ENCODE results near the gene ENOX1. TPM values are rescaled to one million over a fixed set of nuclear protein-coding genes. Genes with fewer than 3 reads are reported as not detected.

Gene ENOX1
- total and polyA plus RNA-seq, 2 donors (not counting 3 experiments of a cell fraction or from before 2014, with no cell fraction given), result 0.17 to 0.97 TPM

- H3K36me3 ChIP-seq (ENCODE audit: control insufficient read depth in 2 of 2, extremely low read depth in 1 of 2, insufficient read depth in 2 of 2, low read length in 2 of 2), result no peaks in the 10 kb centered on the region
- no peaks in the 10 kb centered on the region for H4K20me1 ChIP-seq (replicated peaks; ENCODE audit: control insufficient read depth, extremely low read depth, insufficient read depth, low read length)
- CTCF ChIA-PET, result interaction anchor here (0.7 to 1.1 kb wide), 2 partner anchors 9 to 12 kb away, joined by 3 read pairs; no protein-coding TSS in a partner anchor
- no peaks in the 10 kb centered on the region for H3K4me1 ChIP-seq (ENCODE audit: control insufficient read depth, extremely low read depth, insufficient read depth, low read length)
- FAIRE-seq, result no peak
- H3K4me3 ChIP-seq (replicated peaks in 1 of 3; ENCODE audit: insufficient read depth in 1 of 3, low read depth in 1 of 3, low read length in 3 of 3), result no peak overlapping the region
- no peak overlapping the region for H3K27ac ChIP-seq (ENCODE audit: insufficient read depth, low read depth, low read length)
- BruUV-seq (replicated peaks), result no TSS peak
- TF ChIP-seq JUN (IDR thresholded peaks at IDR 0.05; ENCODE audit: borderline replicate concordance, insufficient read depth, insufficient read length, low read depth), result no peak
- TF ChIP-seq EZH2 (IDR thresholded peaks at IDR 0.05; ENCODE audit: borderline replicate concordance, low read depth, low read length, severe bottlenecking), result no peak
- TF ChIP-seq MYC (IDR thresholded peaks at IDR 0.05; ENCODE audit: low read depth, low read length), result no peak
- TF ChIP-seq POLR2A (IDR thresholded peaks at IDR 0.05; ENCODE audit: low read depth, low read length), result no peak
- TF ChIP-seq FOS (IDR thresholded peaks at IDR 0.05; ENCODE audit: borderline replicate concordance, insufficient read depth, low read length), result no peak
- dilution Hi-C loops (cut with MboI; ENCODE audit: extremely low pct_ligation_motif_present, low sequenced_read_pairs) (no loop called here), intact Hi-C loops (cut with micrococcal nuclease) (no loop called here)
- no peak overlapping the region for H2AFZ ChIP-seq (ENCODE audit: low read depth, low read length)
- H3K9me1 ChIP-seq (replicated peaks; ENCODE audit: control insufficient read depth, extremely low read depth, insufficient read depth, low read length), result no peaks in the 10 kb centered on the region
- H3K79me2 ChIP-seq (ENCODE audit: control insufficient read depth, insufficient read depth, low read length), result no peaks in the 10 kb centered on the region
- DNase-seq (ENCODE audit: low read depth, low spot score), result no peak
- no peak overlapping the region for H3K4me2 ChIP-seq (ENCODE audit: insufficient read depth, low read length)
- POLR2A ChIA-PET, result no interaction called here
- no peak overlapping the region for H3K9ac ChIP-seq (replicated peaks; ENCODE audit: extremely low read depth, insufficient read depth, low read length)
- no peaks in the 10 kb centered on the region for H3K27me3 ChIP-seq (ENCODE audit: control insufficient read depth in 2 of 2, insufficient read depth in 2 of 2, low read length in 2 of 2)
- no peaks in the 10 kb centered on the region for H3K9me3 ChIP-seq (replicated peaks; ENCODE audit: control insufficient read depth, insufficient read depth, low read length)
These were observed 27.9 kb downstream of the ENOX1 start for GRCh38 chr13:43758834-43759233.

GRCh38 chr13:43757266-43757665 is 29.5 kb downstream of the ENOX1 start:
- no peak overlapping the region for H3K4me2 ChIP-seq (ENCODE audit: insufficient read depth, low read length)
- intact Hi-C loops (cut with micrococcal nuclease) (no loop called here), dilution Hi-C loops (cut with MboI; ENCODE audit: extremely low pct_ligation_motif_present, low sequenced_read_pairs) (no loop called here)
- TF ChIP-seq CTCF (IDR thresholded peaks at IDR 0.05; ENCODE audit: extremely low read depth in 1 of 2, insufficient read depth in 1 of 2, low read depth in 1 of 2, low read length in 2 of 2), result no peak
- TF ChIP-seq POLR2A (IDR thresholded peaks at IDR 0.05; ENCODE audit: low read depth, low read length), result no peak
- no peak for TF ChIP-seq POLR2AphosphoS5 (IDR thresholded peaks at IDR 0.05; ENCODE audit: insufficient read depth, low read depth, low read length)
- no peak for TF ChIP-seq GATA2 (IDR thresholded peaks at IDR 0.05; ENCODE audit: insufficient read depth, insufficient read length, low read depth, low read length)
- TF ChIP-seq JUN (IDR thresholded peaks at IDR 0.05; ENCODE audit: borderline replicate concordance, insufficient read depth, insufficient read length, low read depth), result no peak
- TF ChIP-seq EZH2 (IDR thresholded peaks at IDR 0.05; ENCODE audit: borderline replicate concordance, low read depth, low read length, severe bottlenecking), result no peak
- TF ChIP-seq MYC (IDR thresholded peaks at IDR 0.05; ENCODE audit: low read depth, low read length), result no peak
- TF ChIP-seq MAX (IDR thresholded peaks at IDR 0.05; ENCODE audit: insufficient read depth, insufficient read length), result no peak
- TF ChIP-seq FOS (IDR thresholded peaks at IDR 0.05; ENCODE audit: borderline replicate concordance, insufficient read depth, low read length), result no peak
- H4K20me1 ChIP-seq (replicated peaks; ENCODE audit: control insufficient read depth, extremely low read depth, insufficient read depth, low read length), result no peaks in the 10 kb centered on the region
- POLR2A ChIA-PET, result no interaction called here
- CTCF ChIA-PET, result no interaction called here
- H3K36me3 ChIP-seq (ENCODE audit: control insufficient read depth in 2 of 2, extremely low read depth in 1 of 2, insufficient read depth in 2 of 2, low read length in 2 of 2), result no peaks in the 10 kb centered on the region
- no peak for DNase-seq (ENCODE audit: low read depth, low spot score)
- H3K4me1 ChIP-seq (ENCODE audit: control insufficient read depth, extremely low read depth, insufficient read depth, low read length), result no peaks in the 10 kb centered on the region
- H3K27ac ChIP-seq (ENCODE audit: insufficient read depth, low read depth, low read length), result no peak overlapping the region
- no peak for FAIRE-seq
- H3K27me3 ChIP-seq (ENCODE audit: control insufficient read depth in 2 of 2, insufficient read depth in 2 of 2, low read length in 2 of 2), result no peaks in the 10 kb centered on the region
- no peak overlapping the region for H3K4me3 ChIP-seq (replicated peaks in 1 of 3; ENCODE audit: insufficient read depth in 1 of 3, low read depth in 1 of 3, low read length in 3 of 3)
- H3K9me1 ChIP-seq (replicated peaks; ENCODE audit: control insufficient read depth, extremely low read depth, insufficient read depth, low read length), result no peaks in the 10 kb centered on the region
- no peak overlapping the region for H2AFZ ChIP-seq (ENCODE audit: low read depth, low read length)
- no peaks in the 10 kb centered on the region for H3K9me3 ChIP-seq (replicated peaks; ENCODE audit: control insufficient read depth, insufficient read depth, low read length)
- no TSS peak for BruUV-seq (replicated peaks)
- H3K9ac ChIP-seq (replicated peaks; ENCODE audit: extremely low read depth, insufficient read depth, low read length), result no peak overlapping the region
- no peaks in the 10 kb centered on the region for H3K79me2 ChIP-seq (ENCODE audit: control insufficient read depth, insufficient read depth, low read length)
